ENCODE results near the gene IFI27L1. TPM values are rescaled to one million over a fixed set of nuclear protein-coding genes. Genes with fewer than 3 reads are reported as not detected.
"Not testable (repeated sequence)": the region's sequence is repeated elsewhere in the genome, so short reads cannot be mapped to it uniquely, and the experiment has no call there.

Gene IFI27L1
- total RNA-seq, 1 donor from 2014 or later: not detected

GRCh38 chr14:94059998-94060397 is 21.1 kb upstream of the IFI27L1 start:
- Histone ChIP-seq H3K4me1 (peaks cover 0 to 13% of the 10 kb centered on the region in 2 donors), H3K36me3 (peaks cover 63 to 78% of the 10 kb centered on the region in 2 donors), H3K27ac (no peak overlapping the region), H3K4me3 (no peak overlapping the region), H3K27me3 (no peaks in the 10 kb centered on the region), H3K9me3 (no peaks in the 10 kb centered on the region)
- TF ChIP-seq CTCF (IDR thresholded peaks at IDR 0.05): no peak
- intact Hi-C loops (cut with DNase I): no loop called here
- DNase-seq (ENCODE audit: low spot score in 2 of 2): no peak

GRCh38 chr14:94062344-94062940 is 18.7 kb upstream of the IFI27L1 start:
- Histone ChIP-seq H3K36me3 (peaks cover 38 to 54% of the 10 kb centered on the region in 2 donors), H3K9me3 (no peaks in the 10 kb centered on the region), H3K4me1 (peaks cover 0 to 23% of the 10 kb centered on the region in 2 donors), H3K4me3 (no peak overlapping the region), H3K27ac (peak overlapping the region; percentile 21 to 42), H3K27me3 (no peaks in the 10 kb centered on the region)
- intact Hi-C loops (cut with DNase I): no loop called here
- no peak for DNase-seq (ENCODE audit: low spot score in 2 of 2)
- no peak for TF ChIP-seq CTCF (IDR thresholded peaks at IDR 0.05)

- no peak for DNase-seq (ENCODE audit: low spot score in 2 of 2)
- no peak for TF ChIP-seq CTCF (IDR thresholded peaks at IDR 0.05)
- peaks cover 0 to 23% of the 10 kb centered on the region in 2 donors for H3K4me1 ChIP-seq
- H3K27me3 ChIP-seq: no peaks in the 10 kb centered on the region
- peaks cover 3 to 17% of the 10 kb centered on the region in 2 donors for H3K36me3 ChIP-seq
- intact Hi-C loops (cut with DNase I): no loop called here
- no peak overlapping the region for H3K27ac ChIP-seq
- H3K4me3 ChIP-seq: peak overlapping the region in 1 of 2 donors; percentile 1
- H3K9me3 ChIP-seq: peaks cover 0 to 10% of the 10 kb centered on the region in 2 donors
These were observed 14.9 kb upstream of the IFI27L1 start for GRCh38 chr14:94066089-94066676.

GRCh38 chr14:94072076-94072475 is 9.0 kb upstream of the IFI27L1 start:
- H3K4me1 ChIP-seq; intact Hi-C loops (cut with DNase I); H3K4me3 ChIP-seq; H3K27ac ChIP-seq; DNase-seq (ENCODE audit: low spot score in 2 of 2); H3K27me3 ChIP-seq: not testable (repeated sequence)
- H3K9me3 ChIP-seq: peaks cover 7 to 42% of the 10 kb centered on the region in 2 donors
- peaks cover 0 to 16% of the 10 kb centered on the region in 2 donors for H3K36me3 ChIP-seq

- H3K9me3 ChIP-seq: peaks cover 7 to 38% of the 10 kb centered on the region in 2 donors
- H3K27me3 ChIP-seq: no peaks in the 10 kb centered on the region
- no peak for TF ChIP-seq CTCF (IDR thresholded peaks at IDR 0.05)
- H3K27ac ChIP-seq: no peak overlapping the region
- peaks cover 6 to 26% of the 10 kb centered on the region in 2 donors for H3K4me1 ChIP-seq
- DNase-seq (ENCODE audit: low spot score in 2 of 2): no peak
- peaks cover 0 to 31% of the 10 kb centered on the region in 2 donors for H3K36me3 ChIP-seq
- H3K4me3 ChIP-seq: no peak overlapping the region
- intact Hi-C loops (cut with DNase I): no loop called here
These were observed 6.6 kb upstream of the IFI27L1 start for GRCh38 chr14:94074534-94074933.

GRCh38 chr14:94075008-94075407 is 6.1 kb upstream of the IFI27L1 start:
- H3K9me3 ChIP-seq: peaks cover 7 to 35% of the 10 kb centered on the region in 2 donors
- peaks cover 0 to 31% of the 10 kb centered on the region in 2 donors for H3K36me3 ChIP-seq
- H3K4me1 ChIP-seq: peaks cover 6 to 26% of the 10 kb centered on the region in 2 donors
- no peak for TF ChIP-seq CTCF (IDR thresholded peaks at IDR 0.05)
- no peaks in the 10 kb centered on the region for H3K27me3 ChIP-seq
- no peak overlapping the region for H3K4me3 ChIP-seq
- H3K27ac ChIP-seq: no peak overlapping the region
- intact Hi-C loops (cut with DNase I): no loop called here
- no peak for DNase-seq (ENCODE audit: low spot score in 2 of 2)

All from ascending aorta (tissue), 2 donors.